WI38 (cell line): ENCODE data around the gene KIF15.

Experiments
- H3K4me3 ChIP-seq: 2 replicates; pipeline ENCODE4 v1.5.1; 2011; ENCODE audit warnings: low read depth, mild to moderate bottlenecking, control low read depth, low read length
- CTCF ChIP-seq: IDR thresholded peaks from 2 replicates; pipeline ENCODE4 v1.5.1; 2012; ENCODE audit warnings: low read depth, mild to moderate bottlenecking, control low read depth, low read length

KIF15 gene

DNA sequence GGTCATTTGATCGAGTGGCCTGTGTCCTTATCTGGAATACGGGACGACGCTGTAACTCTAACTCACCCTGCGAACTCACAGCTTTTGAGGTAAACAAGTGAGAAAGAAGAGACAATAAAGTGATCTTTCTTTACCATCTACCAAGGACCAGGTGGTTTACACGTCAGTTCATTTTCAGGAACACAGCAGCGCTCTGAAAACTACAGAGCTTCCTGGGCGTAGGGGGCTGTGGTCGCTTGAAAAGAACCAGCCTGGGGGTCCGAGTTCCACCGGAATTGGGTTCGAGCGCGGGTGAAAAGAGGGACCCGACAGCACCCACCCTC lies 532 bp upstream of the KIF15 start:
- TF ChIP-seq CTCF, result no peak
- peak overlapping the region; percentile 81 for H3K4me3 ChIP-seq

- no peak for TF ChIP-seq CTCF
These were observed 630 bp downstream of the KIF15 start for GRCh38 chr3:44762170-44762677.

GRCh38 chr3:44762690-44763089 lies 1.1 kb downstream of the KIF15 start:
- H3K4me3 ChIP-seq, result peak overlapping the region; percentile 81
- TF ChIP-seq CTCF, result no peak

More at GRCh38 chr3:44762170-44762677, 630 bp downstream of the KIF15 start:
- peak overlapping the region; percentile 81 for H3K4me3 ChIP-seq

- no peak overlapping the region for H3K4me3 ChIP-seq
- no peak for TF ChIP-seq CTCF
These were observed 2.7 kb downstream of the KIF15 start for GRCh38 chr3:44764248-44764647.

DNA sequence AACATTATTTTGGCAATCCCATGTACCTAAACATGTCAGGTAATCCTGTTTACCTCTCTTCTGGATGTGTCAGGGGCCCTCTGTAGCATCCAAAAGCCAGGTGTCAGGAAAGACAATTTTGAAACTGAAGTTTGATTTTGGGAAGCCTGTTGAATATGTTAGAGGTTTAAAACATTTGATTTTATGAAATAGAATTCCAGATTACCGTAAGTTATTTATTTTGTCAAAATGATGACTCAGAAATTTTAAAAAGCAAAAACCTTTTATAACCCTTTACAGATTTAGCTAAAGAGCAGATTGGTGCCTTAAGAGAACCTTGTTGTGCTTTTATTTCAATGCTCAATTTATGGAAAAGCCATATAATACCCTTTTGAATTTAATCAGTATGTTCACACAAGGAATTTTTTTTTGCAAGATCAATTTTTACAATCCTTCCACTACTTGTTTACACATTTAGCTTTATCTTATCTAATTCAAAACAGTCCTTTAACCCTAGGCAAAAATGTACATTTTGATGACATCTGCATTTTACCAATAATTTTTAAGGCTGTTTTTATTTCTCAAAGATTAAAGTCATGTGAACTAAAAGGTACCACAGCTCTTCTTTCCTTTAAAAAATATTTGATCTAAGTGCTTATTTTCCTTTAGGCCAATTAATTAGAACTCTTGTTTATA lies 10.0 kb downstream of the KIF15 start:
- TF ChIP-seq CTCF, result no peak
- H3K4me3 ChIP-seq, result no peak overlapping the region

GRCh38 chr3:44772099-44772442 lies 10.5 kb downstream of the KIF15 start:
- no peak overlapping the region for H3K4me3 ChIP-seq

More at GRCh38 chr3:44772099-44772442, 10.5 kb downstream of the KIF15 start:
- TF ChIP-seq CTCF, result no peak
